Esophagus squamous epithelium (tissue), 5 donors: Measurements from ENCODE around the gene PPP2R1A. TPM values are rescaled to one million over a fixed set of nuclear protein-coding genes. Genes with fewer than 3 reads are reported as not detected.
A peak's percentile ranks its signal among the peaks of the same experiment; 100 is the strongest.

ENCODE experiments used
- DNase-seq: peaks from one replicate; lab custom pipeline; 2025; lab: John Stamatoyannopoulos, UW
- H3K27ac ChIP-seq, 4 donors: fragments of 200-600 bp; sonication (generic); one replicate each; pipeline ENCODE4 v1.5.1; 2016 to 2019; ENCODE audit warnings: mild to moderate bottlenecking in 1 of 4
- H3K27me3 ChIP-seq, 4 donors: fragments of 200-600 bp; sonication (generic); 1 replicate in 3 of 4; 2 replicates in 1 of 4; pipeline versions ENCODE4 v1.5.1 to v1.6.0; 2017 to 2021; ENCODE audit warnings: antibody characterized with exemption in 1 of 4
- H3K36me3 ChIP-seq, 3 donors: fragments of 200-600 bp; sonication (generic); one replicate each; pipeline ENCODE4 v1.5.1; 2016 to 2019
- H3K4me1 ChIP-seq, 3 donors: fragments of 200-600 bp; sonication (generic); one replicate each; pipeline ENCODE4 v1.5.1; 2017 to 2019
- H3K4me3 ChIP-seq, 4 donors: fragments of 200-600 bp; sonication (generic); 1 replicate in 3 of 4; 2 replicates in 1 of 4; pipeline ENCODE4 v1.5.1; 2016 to 2019; ENCODE audit warnings: mild to moderate bottlenecking in 2 of 4, moderate library complexity in 1 of 4
- H3K9me3 ChIP-seq, 3 donors: fragments of 200-600 bp; sonication (generic); one replicate each; pipeline ENCODE4 v1.5.1; 2016 to 2019
- POLR2A ChIP-seq, 4 donors: fragments of 450-650 bp; IDR thresholded peaks; one replicate each; pipeline ENCODE4 v1.6.1; 2017; ENCODE audit warnings: antibody characterized with exemption in 4 of 4, mild to moderate bottlenecking in 4 of 4, moderate library complexity in 3 of 4
- WGBS, 2 donors: methylation state at CpG; one replicate each; pipeline ENCODE4 v1.1.5; 2018; 5-methylcytosine and 5-hydroxymethylcytosine counted together
- intact Hi-C: fragments of 100-400 bp; cut with DNase I; formaldehyde crosslinking; loops from one replicate; pipeline ENCODE4 v1.15.0; 2022
- total RNA-seq, 4 donors: library from RNA; depleted of rRNA; stranded (reverse); fragments of >200 nt; gene quantifications; one replicate each; pipeline ENCODE4 v1.1.0, GENCODE V29; 2016
- TF ChIP-seq, protein P1 (sequence below), 6 experiments: fragments of 450-650 bp in 4 of 6; fragments of 200-600 bp in 2 of 6; sonication (generic) in 2 of 6; IDR thresholded peaks; one replicate each; pipeline ENCODE4 v1.5.1; 2016 to 2019; ENCODE audit warnings: antibody characterized with exemption in 6 of 6, mild to moderate bottlenecking in 4 of 6, moderate library complexity in 4 of 6
- donor health status: DM: yes; HTN: yes; CAD: no.

PPP2R1A gene
- total RNA-seq, 4 donors from 2014 or later, result 126 to 225 (median 152) TPM

DNA sequence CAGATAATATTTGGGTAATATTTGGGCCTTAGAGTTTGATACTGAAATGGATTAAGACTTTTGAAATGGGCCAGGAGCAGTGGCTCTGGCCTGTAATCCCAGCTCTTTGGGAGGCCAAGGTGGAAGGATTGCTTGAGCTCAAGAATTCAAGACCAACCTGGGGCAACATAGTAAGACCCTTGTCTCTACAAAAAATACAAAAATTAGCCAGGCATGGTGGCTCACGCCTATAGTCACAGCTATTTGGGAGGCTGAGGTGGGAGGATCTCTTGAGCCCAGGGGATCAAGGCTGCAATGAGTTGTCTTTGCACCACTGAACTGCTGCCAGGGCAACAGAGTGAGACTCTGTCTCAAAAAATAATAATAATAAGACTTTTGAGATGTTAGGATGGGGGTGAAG is 17.5 kb upstream of the PPP2R1A start:
- Histone ChIP-seq H3K27ac (peak overlapping the region in 2 of 4 donors; percentile 95 to 96), H3K4me1 (peaks cover 0 to 39% (median 6%) of the 10 kb centered on the region in 3 donors), H3K27me3 (no peaks in the 10 kb centered on the region), H3K9me3 (no peaks in the 10 kb centered on the region), H3K36me3 (peaks cover 0 to 24% (median 0%) of the 10 kb centered on the region in 3 donors), H3K4me3 (no peak overlapping the region)
- DNase-seq, result no peak
- WGBS, 2 donors, result 100% methylated on average over 1 of the region's 1 CpG
- TF ChIP-seq, protein P1, sequence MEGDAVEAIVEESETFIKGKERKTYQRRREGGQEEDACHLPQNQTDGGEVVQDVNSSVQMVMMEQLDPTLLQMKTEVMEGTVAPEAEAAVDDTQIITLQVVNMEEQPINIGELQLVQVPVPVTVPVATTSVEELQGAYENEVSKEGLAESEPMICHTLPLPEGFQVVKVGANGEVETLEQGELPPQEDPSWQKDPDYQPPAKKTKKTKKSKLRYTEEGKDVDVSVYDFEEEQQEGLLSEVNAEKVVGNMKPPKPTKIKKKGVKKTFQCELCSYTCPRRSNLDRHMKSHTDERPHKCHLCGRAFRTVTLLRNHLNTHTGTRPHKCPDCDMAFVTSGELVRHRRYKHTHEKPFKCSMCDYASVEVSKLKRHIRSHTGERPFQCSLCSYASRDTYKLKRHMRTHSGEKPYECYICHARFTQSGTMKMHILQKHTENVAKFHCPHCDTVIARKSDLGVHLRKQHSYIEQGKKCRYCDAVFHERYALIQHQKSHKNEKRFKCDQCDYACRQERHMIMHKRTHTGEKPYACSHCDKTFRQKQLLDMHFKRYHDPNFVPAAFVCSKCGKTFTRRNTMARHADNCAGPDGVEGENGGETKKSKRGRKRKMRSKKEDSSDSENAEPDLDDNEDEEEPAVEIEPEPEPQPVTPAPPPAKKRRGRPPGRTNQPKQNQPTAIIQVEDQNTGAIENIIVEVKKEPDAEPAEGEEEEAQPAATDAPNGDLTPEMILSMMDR (IDR thresholded peaks at IDR 0.05), result no peak
- TF ChIP-seq POLR2A (IDR thresholded peaks at IDR 0.05), result no peak
- intact Hi-C loops, result no loop called here

DNA sequence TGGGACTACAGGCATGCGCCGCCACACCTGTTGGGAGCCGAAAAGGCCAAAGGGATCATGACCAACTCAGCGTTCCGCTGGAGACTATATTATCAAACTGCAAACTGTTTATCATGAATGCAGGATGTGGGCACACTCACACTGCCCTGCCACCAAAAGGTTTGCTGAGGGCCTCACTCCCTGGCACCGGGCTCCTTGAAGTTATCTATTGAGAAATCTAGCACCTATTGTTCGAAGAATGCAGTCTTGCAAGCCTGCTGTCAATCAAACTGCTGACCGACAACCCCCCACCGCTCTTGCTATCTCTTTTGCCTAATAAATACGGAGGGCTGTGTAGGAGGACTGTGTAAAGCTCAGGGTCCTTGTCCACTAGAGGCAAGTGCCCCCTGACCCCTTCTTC is 13.3 kb upstream of the PPP2R1A start:
- Histone ChIP-seq H3K4me3 (no peak overlapping the region), H3K4me1 (peaks cover 0 to 22% (median 2%) of the 10 kb centered on the region in 3 donors), H3K36me3 (no peaks in the 10 kb centered on the region), H3K27me3 (no peaks in the 10 kb centered on the region), H3K9me3 (no peaks in the 10 kb centered on the region), H3K27ac (no peak overlapping the region)
- TF ChIP-seq, protein P1 (IDR thresholded peaks at IDR 0.05), result no peak
- TF ChIP-seq POLR2A (IDR thresholded peaks at IDR 0.05), result no peak
- intact Hi-C loops, result no loop called here
- DNase-seq, result no peak
- 64 to 80% methylated on average over 9 of the region's 10 CpGs for WGBS, 2 donors

DNA sequence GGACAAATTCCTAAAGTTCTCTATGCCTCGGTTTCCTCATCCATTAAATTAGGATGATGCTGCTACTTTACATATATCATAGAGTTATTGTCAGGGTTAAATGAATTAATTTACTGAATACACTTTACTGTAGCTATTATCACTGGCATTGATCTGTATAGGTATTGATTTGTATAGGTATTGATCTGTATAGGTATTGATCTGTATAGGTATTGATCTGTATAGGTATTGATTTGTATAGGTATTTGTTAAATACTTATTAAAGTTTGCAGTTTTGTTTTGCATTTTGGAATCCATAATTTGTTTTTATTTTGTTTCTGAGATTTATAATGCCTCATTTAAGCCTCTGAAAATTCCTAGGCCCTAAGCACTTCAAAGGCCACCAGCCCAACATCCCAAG is 2.4 kb upstream of the PPP2R1A start:
- H3K9me3 ChIP-seq, result no peaks in the 10 kb centered on the region
- DNase-seq, result no peak
- H3K4me1 ChIP-seq, result peaks cover 18 to 34% (median 26%) of the 10 kb centered on the region in 3 donors
- no peaks in the 10 kb centered on the region for H3K27me3 ChIP-seq
- peaks cover 0 to 3% (median 0%) of the 10 kb centered on the region in 3 donors for H3K36me3 ChIP-seq
- TF ChIP-seq POLR2A (IDR thresholded peaks at IDR 0.05), result no peak
- TF ChIP-seq, protein P1 (IDR thresholded peaks at IDR 0.05), result no peak
- H3K27ac ChIP-seq, result no peak overlapping the region
- 100% methylated on average over 1 of the region's 1 CpG for WGBS, 2 donors
- intact Hi-C loops, result no loop called here
- H3K4me3 ChIP-seq, result no peak overlapping the region

DNA sequence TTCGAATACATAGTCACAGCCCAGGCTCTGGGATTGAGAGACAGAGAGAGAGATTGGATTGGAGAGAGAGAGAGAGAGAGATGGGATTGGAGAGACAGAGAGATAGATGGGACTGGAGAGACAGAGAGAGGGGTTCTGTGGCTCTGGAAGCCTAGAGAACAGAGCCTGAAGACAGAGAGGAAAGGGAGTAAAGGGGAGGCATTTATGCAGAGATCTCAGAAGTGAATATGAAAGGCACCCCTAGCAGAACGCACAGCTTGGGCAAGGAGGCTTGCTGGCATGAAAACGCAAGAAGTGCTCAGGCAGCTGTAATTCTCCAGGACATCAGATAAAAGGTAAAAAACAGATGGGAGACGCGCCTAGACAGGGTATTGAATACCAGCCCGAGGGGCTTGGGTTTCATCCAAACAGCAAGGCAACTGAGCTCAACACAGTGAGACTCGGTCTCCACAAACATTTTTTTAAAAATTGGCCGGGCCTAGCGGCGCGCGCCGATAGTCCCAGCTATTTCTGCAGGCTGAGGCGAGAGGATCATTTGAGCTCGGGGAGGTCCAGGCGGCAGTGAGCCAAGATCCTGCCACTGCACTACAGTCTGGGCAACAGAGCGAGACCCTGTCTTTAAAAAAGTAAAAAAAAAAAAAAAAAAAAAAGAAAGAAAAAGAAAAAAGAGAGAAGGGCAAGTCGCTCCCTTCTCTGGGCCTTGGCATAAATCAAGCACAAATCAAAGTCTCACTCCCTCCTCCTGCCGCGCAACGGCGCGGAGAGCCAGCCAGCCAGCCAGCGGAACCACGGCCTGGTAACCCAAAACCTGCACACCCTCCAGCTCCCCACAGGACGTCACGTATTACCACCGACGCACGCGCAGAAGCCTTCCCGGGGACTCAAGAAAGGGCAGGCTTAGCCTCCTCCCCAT is 774 bp upstream of the PPP2R1A start:
- peak overlapping the region; percentile 28 to 95 (median 69) for H3K4me3 ChIP-seq
- TF ChIP-seq POLR2A (IDR thresholded peaks at IDR 0.05), result peak in 2 of 4 donors; percentile 44 to 74
- TF ChIP-seq, protein P1 (IDR thresholded peaks at IDR 0.05), result no peak
- no peaks in the 10 kb centered on the region for H3K9me3 ChIP-seq
- H3K27me3 ChIP-seq, result no peaks in the 10 kb centered on the region
- peaks cover 0 to 18% (median 0%) of the 10 kb centered on the region in 3 donors for H3K36me3 ChIP-seq
- 3 to 4% methylated on average over 21 to 25 of the region's 32 CpGs for WGBS, 2 donors
- peak overlapping the region; percentile 82 to 97 (median 94) for H3K27ac ChIP-seq
- intact Hi-C loops, result no loop called here
- no peak for DNase-seq
- peaks cover 18 to 49% (median 38%) of the 10 kb centered on the region in 3 donors for H3K4me1 ChIP-seq
